Tibial nerve (tissue), 4 donors: ENCODE data around the gene HCN2. TPM values are rescaled to one million over a fixed set of nuclear protein-coding genes. Genes with fewer than 3 reads are reported as not detected.

ENCODE experiments used
- DNase-seq, 2 donors: peaks; one replicate each; pipeline ENCODE4 v3.0.0-alpha.2; 2019; ENCODE audit warnings: low spot score in 2 of 2
- H3K27ac ChIP-seq, 4 donors: fragments of 200-600 bp; sonication (generic) in 3 of 4; one replicate each; pipeline ENCODE4 v1.5.1; 2017 to 2019; ENCODE audit warnings: mild to moderate bottlenecking in 1 of 4
- H3K27me3 ChIP-seq, 2 donors: fragments of 200-600 bp; sonication (generic) in 1 of 2; one replicate each; pipeline versions ENCODE4 v1.5.1 to v1.6.0; 2017 to 2019
- H3K36me3 ChIP-seq, 3 donors: fragments of 200-600 bp; sonication (generic); one replicate each; pipeline ENCODE4 v1.5.1; 2018 to 2019
- H3K4me1 ChIP-seq, 4 donors: fragments of 200-600 bp; sonication (generic) in 3 of 4; one replicate each; pipeline ENCODE4 v1.5.1; 2017 to 2019
- H3K4me3 ChIP-seq, 4 donors: fragments of 200-600 bp; sonication (generic) in 3 of 4; one replicate each; pipeline ENCODE4 v1.5.1; 2017 to 2019; ENCODE audit warnings: mild to moderate bottlenecking in 1 of 4, moderate library complexity in 1 of 4
- H3K9me3 ChIP-seq, 4 donors: fragments of 200-600 bp; sonication (generic) in 3 of 4; one replicate each; pipeline ENCODE4 v1.5.1; 2017 to 2019
- CTCF ChIP-seq, 5 experiments: fragments of 200-600 bp in 3 of 5; fragments of 450-650 bp in 2 of 5; sonication (generic) in 3 of 5; IDR thresholded peaks; one replicate each; pipeline ENCODE4 v1.5.1; 2016 to 2019; ENCODE audit warnings: antibody characterized with exemption in 5 of 5, mild to moderate bottlenecking in 3 of 5, moderate library complexity in 2 of 5
- EP300 ChIP-seq, 2 donors: sonication (generic); formaldehyde crosslinking; IDR thresholded peaks; one replicate each; pipeline ENCODE4 v1.6.1; 2017; ENCODE audit warnings: antibody characterized with exemption in 2 of 2, mild to moderate bottlenecking in 1 of 2
- POLR2A ChIP-seq, 2 donors: fragments of 450-650 bp; IDR thresholded peaks; one replicate each; pipeline ENCODE4 v1.6.1; 2017; ENCODE audit warnings: antibody characterized with exemption in 2 of 2, mild to moderate bottlenecking in 2 of 2, moderate library complexity in 2 of 2
- WGBS, 2 donors: methylation state at CpG; one replicate each; pipeline ENCODE4 v1.1.5; 2018; 5-methylcytosine and 5-hydroxymethylcytosine counted together
- total RNA-seq, 4 donors: library from RNA; depleted of rRNA; stranded (reverse); fragments of >200 nt; gene quantifications; one replicate each; pipeline ENCODE4 v1.1.0, GENCODE V29; 2016

Gene HCN2
- total RNA-seq, 4 donors from 2014 or later: 0.59 TPM; not detected in 3

- Histone ChIP-seq H3K27ac (no peak overlapping the region), H3K36me3 (peaks cover 3 to 53% (median 23%) of the 10 kb centered on the region in 3 donors), H3K9me3 (no peaks in the 10 kb centered on the region), H3K27me3 (peaks cover 0 to 26% of the 10 kb centered on the region in 2 donors), H3K4me3 (no peak overlapping the region), H3K4me1 (peaks cover 0 to 8% (median 0%) of the 10 kb centered on the region in 4 donors)
- DNase-seq: no peak
- TF ChIP-seq EP300 (IDR thresholded peaks at IDR 0.05) (no peak), CTCF (IDR thresholded peaks at IDR 0.05) (no peak), POLR2A (IDR thresholded peaks at IDR 0.05) (no peak)
- WGBS, 2 donors: 89% methylated on average over 36 to 46 of the region's 58 CpGs
These were observed 27.3 kb downstream of the HCN2 start for GRCh38 chr19:616747-617526.

- no peak for TF ChIP-seq POLR2A (IDR thresholded peaks at IDR 0.05)
- TF ChIP-seq CTCF (IDR thresholded peaks at IDR 0.05): no peak
- Histone ChIP-seq H3K27ac (no peak overlapping the region), H3K9me3 (no peaks in the 10 kb centered on the region), H3K27me3 (peaks cover 0 to 26% of the 10 kb centered on the region in 2 donors), H3K36me3 (peaks cover 3 to 60% (median 23%) of the 10 kb centered on the region in 3 donors), H3K4me1 (peaks cover 0 to 14% (median 0%) of the 10 kb centered on the region in 4 donors), H3K4me3 (no peak overlapping the region)
- no peak for DNase-seq
- WGBS, 2 donors: 90% methylated on average over 24 to 25 of the region's 29 CpGs
These were observed 28.0 kb downstream of the HCN2 start for GRCh38 chr19:617551-618246.

GRCh38 chr19:618247-618619, 28.6 kb downstream of the HCN2 start:
- no peak for DNase-seq
- no peak for TF ChIP-seq POLR2A (IDR thresholded peaks at IDR 0.05)
- TF ChIP-seq CTCF (IDR thresholded peaks at IDR 0.05): no peak
- TF ChIP-seq EP300 (IDR thresholded peaks at IDR 0.05): no peak
- H3K9me3 ChIP-seq: no peaks in the 10 kb centered on the region
- peaks cover 0 to 26% of the 10 kb centered on the region in 2 donors for H3K27me3 ChIP-seq
- no peak overlapping the region for H3K4me3 ChIP-seq
- 85 to 89% methylated on average over 10 to 19 of the region's 19 CpGs for whole genome bisulfite sequencing, 2 donors
- H3K4me1 ChIP-seq: peaks cover 0 to 19% (median 0%) of the 10 kb centered on the region in 4 donors
- peaks cover 3 to 66% (median 23%) of the 10 kb centered on the region in 3 donors for H3K36me3 ChIP-seq
- no peak overlapping the region for H3K27ac ChIP-seq

GRCh38 chr19:618674-619285, 29.1 kb downstream of the HCN2 start:
- Histone ChIP-seq H3K27me3 (peaks cover 0 to 26% of the 10 kb centered on the region in 2 donors), H3K36me3 (peaks cover 3 to 71% (median 23%) of the 10 kb centered on the region in 3 donors), H3K9me3 (no peaks in the 10 kb centered on the region), H3K4me1 (peaks cover 0 to 24% (median 0%) of the 10 kb centered on the region in 4 donors), H3K4me3 (no peak overlapping the region), H3K27ac (no peak overlapping the region)
- 92 to 93% methylated on average over 25 of the region's 27 CpGs for WGBS, 2 donors
- TF ChIP-seq POLR2A (IDR thresholded peaks at IDR 0.05) (no peak), EP300 (IDR thresholded peaks at IDR 0.05) (no peak), CTCF (IDR thresholded peaks at IDR 0.05) (no peak)
- DNase-seq: no peak
